ENCODE measurements around the gene OR2S2. TPM values are rescaled to one million over a fixed set of nuclear protein-coding genes. Genes with fewer than 3 reads are reported as not detected.

Gene OR2S2
- total RNA-seq, 2 experiments from 2014 or later: not detected

DNA sequence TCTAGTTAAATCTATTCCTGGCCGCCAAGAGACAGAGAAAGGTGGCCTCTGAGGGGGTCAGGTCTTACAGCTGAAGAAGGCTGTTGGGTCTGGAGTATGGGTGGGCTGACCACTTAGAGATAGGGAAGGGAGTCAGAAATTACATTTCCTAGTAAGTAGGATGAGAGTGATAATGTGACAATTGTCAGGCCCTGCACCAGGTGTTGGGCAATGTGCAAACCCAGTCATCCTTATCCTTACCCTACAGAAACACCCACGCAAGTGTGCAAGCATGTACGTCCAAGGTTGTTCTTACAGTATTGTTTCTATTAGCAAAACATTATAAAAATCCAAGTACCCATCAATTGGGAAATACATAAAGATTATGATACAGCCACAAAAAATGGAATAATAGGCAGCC is 39.2 kb downstream of the OR2S2 start:
- no peak overlapping the region for H3K4me2 ChIP-seq (ENCODE audit: low read length)
- H2AFZ ChIP-seq (ENCODE audit: low read length): no peak overlapping the region
- no peak overlapping the region for H3K27ac ChIP-seq (ENCODE audit: low read depth, low read length, poor library complexity, severe bottlenecking)
- POLR2A ChIA-PET: interaction anchor here (0.5 to 1.3 kb wide), 3 partner anchors 18 to 259 kb away, joined by 3 to 5 read pairs (median 4); no protein-coding TSS in a partner anchor
- no peaks in the 10 kb centered on the region for H4K20me1 ChIP-seq (ENCODE audit: insufficient read depth, low read length)
- H3K9me2 ChIP-seq (ENCODE audit: insufficient read depth, low read length): no peaks in the 10 kb centered on the region
- TF ChIP-seq EZH2phosphoT487 (IDR thresholded peaks at IDR 0.05; ENCODE audit: borderline replicate concordance, low read depth, low read length): no peak
- TF ChIP-seq, protein P1, sequence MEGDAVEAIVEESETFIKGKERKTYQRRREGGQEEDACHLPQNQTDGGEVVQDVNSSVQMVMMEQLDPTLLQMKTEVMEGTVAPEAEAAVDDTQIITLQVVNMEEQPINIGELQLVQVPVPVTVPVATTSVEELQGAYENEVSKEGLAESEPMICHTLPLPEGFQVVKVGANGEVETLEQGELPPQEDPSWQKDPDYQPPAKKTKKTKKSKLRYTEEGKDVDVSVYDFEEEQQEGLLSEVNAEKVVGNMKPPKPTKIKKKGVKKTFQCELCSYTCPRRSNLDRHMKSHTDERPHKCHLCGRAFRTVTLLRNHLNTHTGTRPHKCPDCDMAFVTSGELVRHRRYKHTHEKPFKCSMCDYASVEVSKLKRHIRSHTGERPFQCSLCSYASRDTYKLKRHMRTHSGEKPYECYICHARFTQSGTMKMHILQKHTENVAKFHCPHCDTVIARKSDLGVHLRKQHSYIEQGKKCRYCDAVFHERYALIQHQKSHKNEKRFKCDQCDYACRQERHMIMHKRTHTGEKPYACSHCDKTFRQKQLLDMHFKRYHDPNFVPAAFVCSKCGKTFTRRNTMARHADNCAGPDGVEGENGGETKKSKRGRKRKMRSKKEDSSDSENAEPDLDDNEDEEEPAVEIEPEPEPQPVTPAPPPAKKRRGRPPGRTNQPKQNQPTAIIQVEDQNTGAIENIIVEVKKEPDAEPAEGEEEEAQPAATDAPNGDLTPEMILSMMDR (conservative IDR thresholded peaks at IDR 0.05; ENCODE audit: low read length): no peak
- H3K4me3 ChIP-seq (ENCODE audit: low read depth, low read length, poor library complexity, severe bottlenecking): no peak overlapping the region
- CTCF ChIA-PET (ENCODE audit: unreplicated experiment): no interaction called here
- H3K79me2 ChIP-seq (ENCODE audit: insufficient read depth, low read depth, low read length): no peaks in the 10 kb centered on the region
- no peak for DNase-seq (ENCODE audit: low spot score)
- BruUV-seq (replicated peaks): no TSS peak
- 0 out of 2 replicates have a peak, but pooled peaks cover 3% of the 10 kb centered on the region for H3K9me3 ChIP-seq (ENCODE audit: low read length)
- no peaks in the 10 kb centered on the region for H3K36me3 ChIP-seq (ENCODE audit: insufficient read depth, low read length)
- H3K4me1 ChIP-seq (ENCODE audit: insufficient read depth, low read length, poor library complexity, severe bottlenecking): no peaks in the 10 kb centered on the region
- intact Hi-C loops (cut with micrococcal nuclease; ENCODE audit: unreplicated experiment): no loop called here

DNA sequence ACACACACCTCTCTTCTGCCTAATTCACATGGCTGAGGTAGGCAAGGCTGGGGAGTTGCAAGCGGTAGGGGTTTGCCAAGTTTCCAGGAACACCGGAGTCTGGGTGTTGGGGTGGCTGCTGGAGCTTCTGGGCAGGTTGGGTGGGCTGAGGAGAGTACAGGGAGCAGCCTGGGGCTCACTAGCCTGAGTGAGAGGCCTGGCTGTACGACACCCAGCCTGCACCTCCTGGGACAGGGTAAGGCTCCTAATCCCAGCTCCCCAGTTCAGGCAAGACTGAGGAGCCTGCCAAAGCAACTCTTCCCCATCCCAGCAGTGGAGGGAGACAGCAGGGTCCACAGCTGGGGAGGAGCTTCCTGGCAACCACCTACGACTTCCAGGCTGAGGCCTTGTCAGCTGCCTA is 40.7 kb downstream of the OR2S2 start:
- Histone ChIP-seq H3K79me2 (ENCODE audit: insufficient read depth, low read depth, low read length) (no peaks in the 10 kb centered on the region), H3K36me3 (ENCODE audit: insufficient read depth, low read length) (no peaks in the 10 kb centered on the region), H3K27ac (ENCODE audit: low read depth, low read length, poor library complexity, severe bottlenecking) (no peak overlapping the region), H3K4me1 (ENCODE audit: insufficient read depth, low read length, poor library complexity, severe bottlenecking) (no peaks in the 10 kb centered on the region), H3K4me3 (ENCODE audit: low read depth, low read length, poor library complexity, severe bottlenecking) (no peak overlapping the region), H3K9me3 (ENCODE audit: low read length) (0 out of 2 replicates have a peak, but pooled peaks cover 3% of the 10 kb centered on the region), H4K20me1 (ENCODE audit: insufficient read depth, low read length) (no peaks in the 10 kb centered on the region), H3K4me2 (ENCODE audit: low read length) (no peak overlapping the region), H3K9me2 (ENCODE audit: insufficient read depth, low read length) (no peaks in the 10 kb centered on the region), H2AFZ (ENCODE audit: low read length) (no peak overlapping the region)
- intact Hi-C loops (cut with micrococcal nuclease; ENCODE audit: unreplicated experiment): no loop called here
- no TSS peak for BruUV-seq (replicated peaks)
- CTCF ChIA-PET (ENCODE audit: unreplicated experiment): no interaction called here
- POLR2A ChIA-PET: interaction anchor here (0.5 to 0.6 kb wide), 2 partner anchors 18 to 348 kb away, joined by 3 to 6 read pairs; no protein-coding TSS in a partner anchor
- TF ChIP-seq, protein P1 (conservative IDR thresholded peaks at IDR 0.05; ENCODE audit: low read length): no peak
- TF ChIP-seq EZH2phosphoT487 (IDR thresholded peaks at IDR 0.05; ENCODE audit: borderline replicate concordance, low read depth, low read length): no peak
- DNase-seq (ENCODE audit: low spot score): no peak

DNA sequence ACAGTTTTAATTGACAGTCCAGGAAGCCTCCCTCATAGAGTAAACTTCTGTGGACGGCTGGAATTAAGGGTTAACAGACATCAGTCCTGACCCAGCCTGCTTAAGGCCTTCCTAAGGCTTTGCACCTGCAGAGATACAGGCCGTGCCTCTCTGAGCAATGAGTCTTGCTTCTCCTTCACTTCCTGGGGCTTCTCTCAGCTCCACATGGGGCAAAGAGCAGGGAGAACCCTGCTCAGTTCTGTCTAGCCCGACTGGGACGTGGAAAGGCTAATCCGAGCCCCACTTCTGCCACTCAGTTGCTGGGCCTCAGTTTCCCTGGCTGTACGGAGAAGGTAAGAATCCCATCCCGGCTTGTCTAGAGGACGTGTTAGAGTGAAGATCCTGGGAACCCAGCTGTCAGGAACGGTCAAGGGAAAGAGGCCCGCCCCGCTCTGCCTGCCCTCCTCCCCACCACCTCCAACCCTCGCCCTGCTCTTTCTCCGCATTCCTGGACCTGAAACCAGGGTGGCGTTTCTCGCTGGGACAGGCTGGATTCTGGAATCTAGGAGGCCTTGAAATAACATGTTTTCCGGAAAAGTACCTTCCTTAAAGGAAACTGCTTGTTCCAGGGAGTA is 42.2 kb downstream of the OR2S2 start:
- Histone ChIP-seq H3K36me3 (ENCODE audit: insufficient read depth, low read length) (no peaks in the 10 kb centered on the region), H4K20me1 (ENCODE audit: insufficient read depth, low read length) (no peaks in the 10 kb centered on the region), H3K27ac (ENCODE audit: low read depth, low read length, poor library complexity, severe bottlenecking) (no peak overlapping the region), H3K79me2 (ENCODE audit: insufficient read depth, low read depth, low read length) (no peaks in the 10 kb centered on the region), H3K4me2 (ENCODE audit: low read length) (no peak overlapping the region), H3K9me2 (ENCODE audit: insufficient read depth, low read length) (no peaks in the 10 kb centered on the region), H3K4me3 (ENCODE audit: low read depth, low read length, poor library complexity, severe bottlenecking) (no peak overlapping the region), H2AFZ (ENCODE audit: low read length) (no peak overlapping the region), H3K4me1 (ENCODE audit: insufficient read depth, low read length, poor library complexity, severe bottlenecking) (peaks cover 4% of the 10 kb centered on the region), H3K9me3 (ENCODE audit: low read length) (0 out of 2 replicates have a peak, but pooled peaks cover 3% of the 10 kb centered on the region)
- POLR2A ChIA-PET: no interaction called here
- no TSS peak for BruUV-seq (replicated peaks)
- DNase-seq (ENCODE audit: low spot score): no peak
- intact Hi-C loops (cut with micrococcal nuclease; ENCODE audit: unreplicated experiment): no loop called here
- CTCF ChIA-PET (ENCODE audit: unreplicated experiment): no interaction called here
- TF ChIP-seq, protein P1 (conservative IDR thresholded peaks at IDR 0.05; ENCODE audit: low read length): no peak
- no peak for TF ChIP-seq EZH2phosphoT487 (IDR thresholded peaks at IDR 0.05; ENCODE audit: borderline replicate concordance, low read depth, low read length)

All from OCI-LY7 (cell line).